Breast epithelium (tissue), 4 donors: ENCODE data around the gene TPM2. TPM values are rescaled to one million over a fixed set of nuclear protein-coding genes. Genes with fewer than 3 reads are reported as not detected.
A peak's percentile ranks its signal among the peaks of the same experiment; 100 is the strongest.

Experiments used
- DNase-seq, 2 donors: peaks; one replicate each; pipeline ENCODE4 v3.0.0-alpha.2; 2019; ENCODE audit warnings: low spot score in 2 of 2
- H3K27ac ChIP-seq, 2 donors: fragments of 200-600 bp; sonication (generic) in 1 of 2; one replicate each; pipeline ENCODE4 v1.5.1; 2016 to 2019; ENCODE audit warnings: mild to moderate bottlenecking in 1 of 2
- H3K27me3 ChIP-seq, 2 donors: fragments of 200-600 bp; sonication (generic) in 1 of 2; one replicate each; pipeline versions ENCODE4 v1.5.1 to v1.6.0; 2017 to 2019; ENCODE audit warnings: control low read depth in 1 of 2, mild to moderate bottlenecking in 1 of 2
- H3K36me3 ChIP-seq: fragments of 200-600 bp; one replicate; pipeline ENCODE4 v1.5.1; 2019
- H3K4me1 ChIP-seq, 2 donors: fragments of 200-600 bp; sonication (generic); one replicate each; pipeline ENCODE4 v1.5.1; 2016 to 2019; ENCODE audit warnings: control low read depth in 1 of 2
- H3K4me3 ChIP-seq, 3 donors: fragments of 200-600 bp; sonication (generic); 1 replicate in 2 of 3; 2 replicates in 1 of 3; pipeline ENCODE4 v1.5.1; 2016 to 2019; ENCODE audit warnings: mild to moderate bottlenecking in 3 of 3, moderate library complexity in 2 of 3
- H3K9me3 ChIP-seq, 2 donors: fragments of 200-600 bp; sonication (generic) in 1 of 2; one replicate each; pipeline ENCODE4 v1.5.1; 2016 to 2019; ENCODE audit warnings: control low read depth in 1 of 2
- CTCF ChIP-seq, 3 donors: fragments of 450-650 bp; IDR thresholded peaks; one replicate each; pipeline ENCODE4 v1.5.1; 2016 to 2017; ENCODE audit warnings: antibody characterized with exemption in 3 of 3, mild to moderate bottlenecking in 3 of 3, moderate library complexity in 3 of 3
- POLR2A ChIP-seq: fragments of 450-650 bp; IDR thresholded peaks from one replicate; pipeline ENCODE4 v1.6.1; 2016; ENCODE audit warnings: antibody characterized with exemption, mild to moderate bottlenecking, moderate library complexity
- POLR2AphosphoS5 ChIP-seq, 3 donors: sonication (generic); formaldehyde crosslinking; IDR thresholded peaks; one replicate each; pipeline ENCODE4 v1.6.1; 2017; ENCODE audit warnings: antibody characterized with exemption in 3 of 3
- intact Hi-C: fragments of 100-400 bp; cut with DNase I; formaldehyde crosslinking; loops from one replicate; pipeline ENCODE4 v1.15.1; 2023; ENCODE audit warnings: low total_unique reads
- total RNA-seq, 3 donors: library from RNA; depleted of rRNA; stranded (reverse); fragments of >200 nt; gene quantifications; one replicate each; pipeline ENCODE4 v1.1.0, GENCODE V29; 2016

Gene TPM2
- total RNA-seq, 3 donors from 2014 or later: 143 to 402 (median 258) TPM

GRCh38 chr9:35679091-35679490 is 10.6 kb downstream of the TPM2 start:
- Histone ChIP-seq H3K27ac (no peak overlapping the region), H3K4me1 (peaks cover 0 to 4% of the 10 kb centered on the region in 2 donors), H3K27me3 (no peaks in the 10 kb centered on the region), H3K36me3 (no peaks in the 10 kb centered on the region), H3K4me3 (no peak overlapping the region), H3K9me3 (no peaks in the 10 kb centered on the region)
- intact Hi-C loops: no loop called here
- no peak for DNase-seq
- no peak for TF ChIP-seq CTCF (IDR thresholded peaks at IDR 0.05)
- TF ChIP-seq POLR2AphosphoS5 (IDR thresholded peaks at IDR 0.05): no peak
- TF ChIP-seq POLR2A: no peak

- DNase-seq: no peak
- Histone ChIP-seq H3K36me3 (no peaks in the 10 kb centered on the region), H3K9me3 (no peaks in the 10 kb centered on the region), H3K4me1 (peaks cover 0 to 4% of the 10 kb centered on the region in 2 donors), H3K4me3 (peak overlapping the region; percentile 41 to 77 (median 57)), H3K27ac (no peak overlapping the region), H3K27me3 (no peaks in the 10 kb centered on the region)
- TF ChIP-seq POLR2AphosphoS5 (IDR thresholded peaks at IDR 0.05) (no peak), CTCF (IDR thresholded peaks at IDR 0.05) (no peak), POLR2A (no peak)
- intact Hi-C loops: no loop called here
Measured at GRCh38 chr9:35675732-35676392, 13.9 kb downstream of the TPM2 start.

GRCh38 chr9:35675204-35675603 is 14.5 kb downstream of the TPM2 start:
- H3K27me3 ChIP-seq: no peaks in the 10 kb centered on the region
- intact Hi-C loops: no loop called here
- H3K27ac ChIP-seq: no peak overlapping the region
- H3K4me3 ChIP-seq: peak overlapping the region; percentile 41 to 77 (median 57)
- no peak for DNase-seq
- H3K36me3 ChIP-seq: no peaks in the 10 kb centered on the region
- H3K9me3 ChIP-seq: no peaks in the 10 kb centered on the region
- TF ChIP-seq CTCF (IDR thresholded peaks at IDR 0.05) (no peak), POLR2AphosphoS5 (IDR thresholded peaks at IDR 0.05) (no peak), POLR2A (no peak)
- H3K4me1 ChIP-seq: peaks cover 0 to 4% of the 10 kb centered on the region in 2 donors

- Histone ChIP-seq H3K4me3 (no peak overlapping the region), H3K27ac (no peak overlapping the region), H3K27me3 (no peaks in the 10 kb centered on the region), H3K9me3 (no peaks in the 10 kb centered on the region), H3K4me1 (peaks cover 0 to 4% of the 10 kb centered on the region in 2 donors), H3K36me3 (no peaks in the 10 kb centered on the region)
- DNase-seq: no peak
- intact Hi-C loops: no loop called here
- TF ChIP-seq CTCF (IDR thresholded peaks at IDR 0.05) (no peak), POLR2AphosphoS5 (IDR thresholded peaks at IDR 0.05) (no peak), POLR2A (no peak)
Measured at GRCh38 chr9:35674025-35674361, 15.7 kb downstream of the TPM2 start.

GRCh38 chr9:35673132-35674024 is 16.3 kb downstream of the TPM2 start, which contains the start of gene CA9:
CA9 (plus strand) TSS chr9:35673928; CDS start chr9:35673960, 32 bp downstream.
- Histone ChIP-seq H3K27ac (no peak within 1 kb of the TSS), H3K4me3 (no peak within 1 kb of the TSS)
- no peak for DNase-seq

More at GRCh38 chr9:35673132-35674024, 16.3 kb downstream of the TPM2 start, which contains the start of gene CA9:
- no peak for TF ChIP-seq POLR2A
- TF ChIP-seq POLR2AphosphoS5 (IDR thresholded peaks at IDR 0.05): no peak
- no peak for TF ChIP-seq CTCF (IDR thresholded peaks at IDR 0.05)
- H3K9me3 ChIP-seq: no peaks in the 10 kb centered on the region
- H3K4me1 ChIP-seq: peaks cover 0 to 4% of the 10 kb centered on the region in 2 donors
- intact Hi-C loops: no loop called here
- no peaks in the 10 kb centered on the region for H3K36me3 ChIP-seq
- H3K27me3 ChIP-seq: no peaks in the 10 kb centered on the region
